NK-92 (cell line): ENCODE results near the gene C7orf33.
"Not testable (repeated sequence)": the region's sequence is repeated elsewhere in the genome, so short reads cannot be mapped to it uniquely, and the experiment has no call there.

Experiments used
- DNase-seq: peaks from one replicate; lab custom pipeline; 2025; ENCODE audit not compliant: unreplicated experiment; lab: John Stamatoyannopoulos, UW

The C7orf33 gene

GRCh38 chr7:148579366-148579765, 11.2 kb upstream of the C7orf33 start:
- no peak for DNase-seq

GRCh38 chr7:148580446-148580845, 10.1 kb upstream of the C7orf33 start:
- DNase-seq: no peak

- DNase-seq: no peak
Observed at GRCh38 chr7:148581624-148582023, 8.9 kb upstream of the C7orf33 start.

GRCh38 chr7:148584154-148584827, 6.3 kb upstream of the C7orf33 start:
- no peak for DNase-seq

GRCh38 chr7:148585399-148585798, 5.2 kb upstream of the C7orf33 start:
- no peak for DNase-seq

GRCh38 chr7:148587076-148587475, 3.5 kb upstream of the C7orf33 start:
- no peak for DNase-seq

- DNase-seq: no peak
Observed at GRCh38 chr7:148588168-148588567, 2.4 kb upstream of the C7orf33 start.

GRCh38 chr7:148588670-148589131, 1.9 kb upstream of the C7orf33 start:
- DNase-seq: no peak

- no peak for DNase-seq
Observed at GRCh38 chr7:148589640-148590039, 926 bp upstream of the C7orf33 start.

GRCh38 chr7:148596354-148596753, 5.8 kb downstream of the C7orf33 start:
- DNase-seq: not testable (repeated sequence)

GRCh38 chr7:148598351-148598750, 7.8 kb downstream of the C7orf33 start:
- no peak for DNase-seq

GRCh38 chr7:148605350-148605749, 14.8 kb downstream of the C7orf33 start:
- DNase-seq: no peak

- no peak for DNase-seq
Observed at GRCh38 chr7:148607151-148607661, 16.6 kb downstream of the C7orf33 start.

GRCh38 chr7:148609045-148609725, 18.6 kb downstream of the C7orf33 start:
- DNase-seq: no peak

GRCh38 chr7:148611692-148612091, 21.1 kb downstream of the C7orf33 start:
- no peak for DNase-seq

- no peak for DNase-seq
Observed at GRCh38 chr7:148615085-148615730, 24.6 kb downstream of the C7orf33 start.

- DNase-seq: no peak
Observed at GRCh38 chr7:148620749-148621359, 30.3 kb downstream of the C7orf33 start.

GRCh38 chr7:148621563-148621962, 31.0 kb downstream of the C7orf33 start:
- no peak for DNase-seq

GRCh38 chr7:148622887-148623585, 32.5 kb downstream of the C7orf33 start:
- DNase-seq: no peak

- no peak for DNase-seq
Observed at GRCh38 chr7:148623586-148624282, 33.2 kb downstream of the C7orf33 start.
